ENCODE data around the gene MC3R.

GRCh38 chr20:56212091-56212490 is 36.4 kb upstream of the MC3R start:
- TF ChIP-seq CTCF (IDR thresholded peaks at IDR 0.05; ENCODE audit: control extremely low read depth in 1 of 3, insufficient read depth in 1 of 3, low read depth in 1 of 3, low read length in 3 of 3) (no peak), MAX (IDR thresholded peaks at IDR 0.05) (no peak), JUND (IDR thresholded peaks at IDR 0.05; ENCODE audit: low read length) (no peak), EZH2 (IDR thresholded peaks at IDR 0.05; ENCODE audit: low read depth, low read length, severe bottlenecking) (no peak)
